ENCODE results near the gene TOE1. TPM values are rescaled to one million over a fixed set of nuclear protein-coding genes. Genes with fewer than 3 reads are reported as not detected.

TOE1 gene
- total and polyA plus RNA-seq, 11 donors = 2.2 to 7.9 (median 3.7) TPM

GRCh38 chr1:45303520-45304310, 36.3 kb upstream of the TOE1 start:
- peak; percentile 98 for ATAC-seq
- intact Hi-C loops (cut with DNase I) = loop anchor here in 8 of 10 donors (1.0 to 10.0 kb wide), 14 partner anchors 34 to 573 kb away; partner anchors contain the start of genes BEST4 (in 4 of the 8), TESK2 (in 4 of the 8), MUTYH (in 3 of the 8) and TOE1 (in 3 of the 8)
- peak overlapping the region; percentile 57 to 89 (median 71) for H3K4me3 ChIP-seq
- DNase-seq = peak; percentile 98 to 99 (median 99)
- no peaks in the 10 kb centered on the region for H3K27me3 ChIP-seq
- 1 to 2% (median 1%) methylated on average over 45 to 68 of the region's 68 CpGs for WGBS, 4 donors
- H3K9me3 ChIP-seq = no peaks in the 10 kb centered on the region
- H3K36me3 ChIP-seq = no peaks in the 10 kb centered on the region
- H3K27ac ChIP-seq = peak overlapping the region; percentile 76 to 98 (median 92)
- TF ChIP-seq POLR2A (IDR thresholded peaks at IDR 0.05) (peak in 1 of 2 donors; percentile 49), CTCF (IDR thresholded peaks at IDR 0.05) (peak; percentile 48 to 80 (median 66))
- H3K4me1 ChIP-seq = peaks cover 0 to 17% (median 14%) of the 10 kb centered on the region in 12 donors

DNA sequence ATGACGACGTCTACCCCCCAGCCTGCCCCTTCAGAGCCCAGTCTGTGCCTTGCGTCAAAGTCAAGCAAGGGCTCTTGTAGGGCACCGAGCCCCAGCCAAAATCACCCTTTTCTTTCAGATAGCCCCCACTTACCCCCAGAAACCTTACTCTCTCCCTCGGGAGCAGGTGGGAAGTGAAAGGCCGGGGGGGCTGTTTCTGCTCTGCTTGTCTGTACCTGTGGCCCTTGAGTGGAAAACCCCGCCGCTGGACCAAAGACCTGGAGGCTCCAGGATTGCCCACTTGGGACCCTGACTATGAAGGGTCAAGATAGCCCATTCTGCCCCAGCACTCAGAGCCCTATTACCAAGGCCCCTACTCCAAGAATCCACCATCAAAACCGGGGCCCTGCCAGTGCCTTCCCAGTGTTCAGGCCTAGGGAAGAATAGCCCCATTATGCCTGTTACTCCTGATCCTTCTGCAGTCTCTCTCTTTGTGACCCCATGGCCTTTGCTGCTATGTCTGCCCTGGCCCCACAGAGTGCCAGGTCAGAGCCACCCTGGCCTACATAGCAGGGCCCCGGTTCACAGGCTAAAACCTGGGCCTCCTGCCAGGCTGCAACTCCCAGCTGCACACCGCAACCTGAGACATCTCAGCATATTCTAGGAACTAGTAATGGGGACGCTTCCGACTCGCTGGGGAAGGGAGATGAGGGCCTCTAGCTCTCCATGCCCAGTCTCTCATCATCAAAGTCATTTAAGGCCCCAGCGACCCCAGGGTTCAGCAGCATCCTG, 35.5 kb upstream of the TOE1 start:
- peak in 1 of 4 donors; percentile 3 for ATAC-seq
- intact Hi-C loops (cut with DNase I) = loop anchor here in 8 of 10 donors (2.0 to 10.0 kb wide), 10 partner anchors 33 to 574 kb away; partner anchors contain the start of genes BEST4 (in 4 of the 8), RNU5D-1 (in 2 of the 8), BTBD19 (in 1 of the 8) and DYNLT4 (in 1 of the 8)
- H3K9me3 ChIP-seq = no peaks in the 10 kb centered on the region
- peaks cover 0 to 17% (median 14%) of the 10 kb centered on the region in 12 donors for H3K4me1 ChIP-seq
- no peaks in the 10 kb centered on the region for H3K36me3 ChIP-seq
- DNase-seq = peak in 2 of 5 donors; percentile 36 to 39
- no peaks in the 10 kb centered on the region for H3K27me3 ChIP-seq
- 42 to 54% (median 48%) methylated on average over 11 to 15 of the region's 15 CpGs for WGBS, 4 donors
- peak overlapping the region; percentile 76 to 98 (median 92) for H3K27ac ChIP-seq
- H3K4me3 ChIP-seq = peak overlapping the region; percentile 57 to 89 (median 71)
- TF ChIP-seq CTCF (IDR thresholded peaks at IDR 0.05) = no peak
- TF ChIP-seq POLR2A (IDR thresholded peaks at IDR 0.05) = no peak

- intact Hi-C loops (cut with DNase I) = loop anchor here in 4 of 10 donors (2.0 to 10.0 kb wide), 4 partner anchors 500 to 574 kb away; partner anchors contain the start of genes BEST4 (in 2 of the 4), BTBD19 (in 1 of the 4), DYNLT4 (in 1 of the 4) and PLK3 (in 1 of the 4)
Measured at GRCh38 chr1:45305231-45305630, 34.7 kb upstream of the TOE1 start.

More at GRCh38 chr1:45305231-45305630, 34.7 kb upstream of the TOE1 start:
- ATAC-seq = no peak
- Histone ChIP-seq H3K9me3 (no peaks in the 10 kb centered on the region), H3K4me3 (no peak overlapping the region), H3K36me3 (no peaks in the 10 kb centered on the region), H3K27me3 (no peaks in the 10 kb centered on the region), H3K4me1 (peaks cover 0 to 17% (median 14%) of the 10 kb centered on the region in 12 donors), H3K27ac (no peak overlapping the region)
- WGBS, 4 donors = 84 to 91% (median 90%) methylated on average over 10 of the region's 10 CpGs
- DNase-seq = no peak
- TF ChIP-seq CTCF (IDR thresholded peaks at IDR 0.05) (no peak), POLR2A (IDR thresholded peaks at IDR 0.05) (no peak)

Measured in heart left ventricle (tissue), 16 donors.